IMR-90 (cell line): ENCODE data around the gene UBE2J1. TPM values are rescaled to one million over a fixed set of nuclear protein-coding genes. Genes with fewer than 3 reads are reported as not detected.

Experiments
- ATAC-seq: fragments of 200-7000 bp; cut with Tn5 transposase; 2 replicates; pipeline ENCODE4 v1.9.1; 2020; ENCODE audit warnings: low read depth, mild to moderate bottlenecking, moderate library complexity
- BruUV-seq: library from RNA; stranded (reverse); fragments of 400-500 nt; replicated peaks from 2 replicates; lab custom pipeline; 2021; lab: Mats Ljungman, UMichigan
- CTCF ChIA-PET: fragments of 300-600 bp; formaldehyde crosslinking; extraction: SDS; loops from one replicate; lab custom pipeline; 2021; ENCODE audit warnings: antibody characterized with exemption; lab: Yijun Ruan, JAX
- POLR2A ChIA-PET: fragments of 300-600 bp; sonication (Branson Sonifier 250); formaldehyde crosslinking; loops from one replicate; lab custom pipeline; 2022; ENCODE audit warnings: antibody characterized with exemption; ENCODE audit not compliant: unreplicated experiment; lab: Charles Lee
- DNase-seq: peaks from one replicate; pipeline ENCODE4 v3.0.0; 2013
- H2AFZ ChIP-seq: replicated peaks from 2 replicates; pipeline ENCODE3; 2013; ENCODE audit warnings: low read length, mild to moderate bottlenecking; ENCODE audit not compliant: poor library complexity
- H2AK5ac ChIP-seq: 2 replicates; pipeline ENCODE4 v1.6.1; 2013; ENCODE audit warnings: low read depth, low read length, inconsistent platforms
- H2AK9ac ChIP-seq: replicated peaks from 2 replicates; pipeline ENCODE3; 2013; ENCODE audit warnings: mild to moderate bottlenecking, low read depth, low read length, moderate library complexity; ENCODE audit not compliant: poor library complexity
- H2BK120ac ChIP-seq: 2 replicates; pipeline ENCODE4 v1.6.1; 2013; ENCODE audit warnings: low read depth, low read length, inconsistent platforms
- H2BK15ac ChIP-seq: 3 replicates; pipeline ENCODE4 v1.6.1; 2013; ENCODE audit warnings: low read depth, low read length, inconsistent platforms
- H2BK20ac ChIP-seq: 2 replicates; pipeline ENCODE4 v1.6.1; 2013; ENCODE audit warnings: low read depth, mild to moderate bottlenecking, inconsistent platforms, low read length, moderate library complexity
- H2BK5ac ChIP-seq: 2 replicates; pipeline ENCODE4 v1.6.1; 2013; ENCODE audit warnings: mild to moderate bottlenecking, low read depth, low read length, inconsistent platforms; ENCODE audit not compliant: poor library complexity, severe bottlenecking
- H3K14ac ChIP-seq: replicated peaks from 2 replicates; pipeline ENCODE4 v1.6.1; 2013; ENCODE audit warnings: low read depth, low read length, inconsistent platforms
- H3K18ac ChIP-seq: 2 replicates; pipeline ENCODE4 v1.6.1; 2013; ENCODE audit warnings: low read depth, low read length, control low read depth
- H3K23ac ChIP-seq: 2 replicates; pipeline ENCODE4 v1.6.1; 2013; ENCODE audit warnings: low read depth, low read length, inconsistent platforms
- H3K27ac ChIP-seq: 2 replicates; pipeline ENCODE4 v1.5.1; 2013; ENCODE audit warnings: mild to moderate bottlenecking, control low read depth, low read length; ENCODE audit not compliant: insufficient read depth
- H3K27me3 ChIP-seq: 2 replicates; pipeline ENCODE4 v1.6.1; 2013; ENCODE audit warnings: low read length; ENCODE audit not compliant: control insufficient read depth, insufficient read depth
- H3K36me3 ChIP-seq: 2 replicates; pipeline ENCODE4 v1.6.1; 2013; ENCODE audit warnings: low read length, mixed read lengths; ENCODE audit not compliant: control insufficient read depth, insufficient read depth
- H3K4ac ChIP-seq: 2 replicates; pipeline ENCODE4 v1.6.1; 2013; ENCODE audit warnings: low read depth, low read length, inconsistent platforms
- H3K4me1 ChIP-seq: 2 replicates; pipeline ENCODE4 v1.6.1; 2013; ENCODE audit warnings: low read length, mixed read lengths; ENCODE audit not compliant: control insufficient read depth, insufficient read depth
- H3K4me2 ChIP-seq: 2 replicates; pipeline ENCODE4 v1.6.1; 2013; ENCODE audit warnings: low read depth, mild to moderate bottlenecking, control low read depth, low read length, moderate library complexity
- H3K4me3 ChIP-seq: 2 replicates; pipeline ENCODE4 v1.5.1; 2013; ENCODE audit warnings: low read depth, mild to moderate bottlenecking, control low read depth, low read length, moderate library complexity; ENCODE audit not compliant: insufficient read depth
- H3K56ac ChIP-seq: 2 replicates; pipeline ENCODE4 v1.6.1; 2013; ENCODE audit warnings: low read length, inconsistent platforms; ENCODE audit not compliant: insufficient read depth; ENCODE audit errors: extremely low read depth
- H3K79me1 ChIP-seq, 2 experiments: 2 replicates each; pipeline ENCODE4 v1.6.1; 2013; ENCODE audit warnings: low read length in 2 of 2, inconsistent platforms in 1 of 2, low read depth in 1 of 2
- H3K9ac ChIP-seq: 2 replicates; pipeline ENCODE4 v1.6.1; 2013; ENCODE audit warnings: low read depth, low read length, control low read depth
- H3K9me1 ChIP-seq: 2 replicates; pipeline ENCODE4 v1.6.1; 2013; ENCODE audit warnings: low read length, inconsistent platforms; ENCODE audit not compliant: insufficient read depth
- H3K9me3 ChIP-seq: 2 replicates; pipeline ENCODE4 v1.6.1; 2013; ENCODE audit warnings: low read length; ENCODE audit not compliant: control insufficient read depth, insufficient read depth
- H4K20me1 ChIP-seq: 2 replicates; pipeline ENCODE4 v1.6.1; 2013; ENCODE audit warnings: low read length, inconsistent platforms; ENCODE audit not compliant: insufficient read depth
- H4K5ac ChIP-seq: 2 replicates; pipeline ENCODE4 v1.6.1; 2013; ENCODE audit warnings: mild to moderate bottlenecking, low read depth, low read length, control low read depth
- H4K8ac ChIP-seq, 2 experiments: 2 replicates each; pipeline ENCODE4 v1.6.1; 2013; ENCODE audit warnings: low read depth in 2 of 2, low read length in 2 of 2, control low read depth in 1 of 2, inconsistent platforms in 1 of 2
- H4K91ac ChIP-seq: 2 replicates; pipeline ENCODE4 v1.6.1; 2013; ENCODE audit warnings: low read depth, low read length, inconsistent platforms; ENCODE audit not compliant: insufficient read depth
- CEBPB ChIP-seq: IDR thresholded peaks from 2 replicates; pipeline ENCODE4 v1.6.1; 2012; ENCODE audit warnings: low read depth, low read length, improper control_type of control experiment
- WGBS, 2 experiments: methylation state at CpG; one replicate each; pipeline versions ENCODE4 v1.1.5 to v1.1.7; 2013; ENCODE audit warnings: missing lambda C conversion rate in 2 of 2; ENCODE audit not compliant: insufficient read length in 1 of 2; ENCODE audit errors: extremely low coverage in 2 of 2; 5-methylcytosine and 5-hydroxymethylcytosine counted together
- dilution Hi-C: fragments of 300-500 bp; cut with HindIII; formaldehyde crosslinking; loops from one replicate; pipeline ENCODE4 v1.14.3; 2018; ENCODE audit warnings: low sequenced_read_pairs; ENCODE audit not compliant: unreplicated experiment
- in situ Hi-C: fragments of 300-500 bp; cut with MboI; formaldehyde crosslinking; loops from 3 replicates; pipeline ENCODE4 v1.14.3; 2019; ENCODE audit warnings: low sequenced_read_pairs, inconsistent platforms, mixed read lengths
- intact Hi-C: fragments of 100-400 bp; cut with micrococcal nuclease; formaldehyde crosslinking; loops from 2 replicates; pipeline ENCODE4 v1.10.0; 2022
- polyA plus RNA-seq, 3 experiments: library from polyadenylated mRNA; depleted of rRNA; stranded (reverse); fragments of >200 nt; gene quantifications; 2 replicates each; pipeline ENCODE4 v1.2.3, GENCODE V29; 2012; ENCODE audit warnings: low replicate concordance in 1 of 3
- total RNA-seq: library from RNA; depleted of rRNA; stranded (reverse); fragments of >200 nt; gene quantifications from 2 replicates; pipeline ENCODE4 v1.2.3, GENCODE V29; 2012
- TF ChIP-seq, protein P1 (sequence below): fragments of 150-350 bp; IDR thresholded peaks from 2 replicates; pipeline ENCODE4 v1.6.1; 2017; ENCODE audit warnings: mild to moderate bottlenecking, antibody characterized with exemption, low read length, low read depth

The UBE2J1 gene
- total and polyA plus RNA-seq, 2 of the 4 experiments (the other 2 are of a cell fraction): 20.9 to 35.3 TPM

- TF ChIP-seq CEBPB: peak; percentile 93
- TF ChIP-seq, protein P1, sequence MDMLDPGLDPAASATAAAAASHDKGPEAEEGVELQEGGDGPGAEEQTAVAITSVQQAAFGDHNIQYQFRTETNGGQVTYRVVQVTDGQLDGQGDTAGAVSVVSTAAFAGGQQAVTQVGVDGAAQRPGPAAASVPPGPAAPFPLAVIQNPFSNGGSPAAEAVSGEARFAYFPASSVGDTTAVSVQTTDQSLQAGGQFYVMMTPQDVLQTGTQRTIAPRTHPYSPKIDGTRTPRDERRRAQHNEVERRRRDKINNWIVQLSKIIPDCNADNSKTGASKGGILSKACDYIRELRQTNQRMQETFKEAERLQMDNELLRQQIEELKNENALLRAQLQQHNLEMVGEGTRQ: no peak
- POLR2A ChIA-PET: no interaction called here
- Histone ChIP-seq H2AK9ac (peak overlapping the region; percentile 11), H3K56ac (no peak overlapping the region), H2BK120ac (no peak overlapping the region), H3K18ac (no peak overlapping the region), H3K9me3 (no peaks in the 10 kb centered on the region; the same call in none of the 2 replicates), H3K4me3 (no peak overlapping the region), H3K27me3 (peaks cover 17% of the 10 kb centered on the region), H2AK5ac (no peak overlapping the region), H3K79me1 (no peaks in the 10 kb centered on the region), H4K8ac (no peak overlapping the region), H3K9me1 (peaks cover 9% of the 10 kb centered on the region; the same call in 1 of the 2 replicates), H3K36me3 (no peaks in the 10 kb centered on the region), H3K4me1 (peaks cover 9% of the 10 kb centered on the region), H2BK5ac (no peak overlapping the region), H2AFZ (no peak overlapping the region), H4K91ac (no peak overlapping the region), H3K23ac (no peak overlapping the region), H3K4ac (no peak overlapping the region), H3K9ac (no peak overlapping the region), H3K14ac (no peak overlapping the region), H3K27ac (no peak overlapping the region), H3K4me2 (0 out of 2 replicates have a peak overlapping the region, but pooled peaks have one; percentile 12), H4K5ac (no peak overlapping the region), H2BK15ac (no peak overlapping the region), H2BK20ac (no peak overlapping the region), H4K20me1 (peaks cover 5% of the 10 kb centered on the region; the same call in 1 of the 2 replicates)
- intact Hi-C loops (no loop called here), dilution Hi-C loops (no loop called here), in situ Hi-C loops (no loop called here)
- CTCF ChIA-PET: interaction anchor here (0.8 to 1.2 kb wide), 2 partner anchors 12 to 13 kb away, joined by 3 read pairs; no protein-coding TSS in a partner anchor
- BruUV-seq: no TSS peak
- ATAC-seq (peak; percentile 42), DNase-seq (peak; percentile 84)
- WGBS, 2 experiments: no CpG with 5 or more reads among the region's 4 CpGs
Observed at GRCh38 chr6:89298680-89299465, 53.6 kb downstream of the UBE2J1 start.
